Measurements from ENCODE around the gene TUBA4B.

DNA sequence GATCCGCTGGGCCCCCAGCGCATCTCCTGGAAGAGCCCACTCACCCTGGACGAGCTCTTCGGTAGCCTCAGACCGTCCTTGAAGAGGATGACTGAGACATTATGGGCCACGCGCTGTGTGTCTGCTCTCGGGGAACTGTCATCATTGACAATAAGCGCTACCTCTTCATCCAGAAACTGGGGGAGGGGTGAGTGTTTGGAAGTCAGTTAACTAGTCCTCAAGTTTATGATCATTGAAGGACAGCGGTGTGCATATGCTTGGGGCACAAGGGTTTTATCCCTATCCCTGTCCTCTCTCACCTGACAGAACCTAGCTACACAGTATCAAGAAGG is 7.2 kb upstream of the TUBA4B start:
- TF ChIP-seq, protein P1, sequence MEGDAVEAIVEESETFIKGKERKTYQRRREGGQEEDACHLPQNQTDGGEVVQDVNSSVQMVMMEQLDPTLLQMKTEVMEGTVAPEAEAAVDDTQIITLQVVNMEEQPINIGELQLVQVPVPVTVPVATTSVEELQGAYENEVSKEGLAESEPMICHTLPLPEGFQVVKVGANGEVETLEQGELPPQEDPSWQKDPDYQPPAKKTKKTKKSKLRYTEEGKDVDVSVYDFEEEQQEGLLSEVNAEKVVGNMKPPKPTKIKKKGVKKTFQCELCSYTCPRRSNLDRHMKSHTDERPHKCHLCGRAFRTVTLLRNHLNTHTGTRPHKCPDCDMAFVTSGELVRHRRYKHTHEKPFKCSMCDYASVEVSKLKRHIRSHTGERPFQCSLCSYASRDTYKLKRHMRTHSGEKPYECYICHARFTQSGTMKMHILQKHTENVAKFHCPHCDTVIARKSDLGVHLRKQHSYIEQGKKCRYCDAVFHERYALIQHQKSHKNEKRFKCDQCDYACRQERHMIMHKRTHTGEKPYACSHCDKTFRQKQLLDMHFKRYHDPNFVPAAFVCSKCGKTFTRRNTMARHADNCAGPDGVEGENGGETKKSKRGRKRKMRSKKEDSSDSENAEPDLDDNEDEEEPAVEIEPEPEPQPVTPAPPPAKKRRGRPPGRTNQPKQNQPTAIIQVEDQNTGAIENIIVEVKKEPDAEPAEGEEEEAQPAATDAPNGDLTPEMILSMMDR (IDR thresholded peaks at IDR 0.05) = no peak
- TF ChIP-seq POLR2A (IDR thresholded peaks at IDR 0.05) = no peak

All from tibial nerve (tissue), 3 donors.